Spleen (tissue), 7 donors: ENCODE measurements around the gene ARL13A.

Experiments used
- POLR2A ChIP-seq, 3 donors: fragments of 450-650 bp; IDR thresholded peaks; one replicate each; pipeline ENCODE4 v1.5.1; 2017; ENCODE audit warnings: antibody characterized with exemption in 3 of 3, mild to moderate bottlenecking in 1 of 3
- POLR2AphosphoS5 ChIP-seq, 3 donors: sonication (generic); formaldehyde crosslinking; IDR thresholded peaks; one replicate each; pipeline ENCODE4 v1.5.1; 2017; ENCODE audit warnings: antibody characterized with exemption in 3 of 3
- TF ChIP-seq, protein P1 (sequence below), 11 experiments: fragments of 200-600 bp in 7 of 11; fragments of 450-650 bp in 4 of 11; sonication (generic) in 4 of 11; IDR thresholded peaks in 8 of 11; conservative IDR thresholded peaks in 3 of 11; 1 replicate in 7 of 11; 2 replicates in 4 of 11; pipeline versions ENCODE4 v1.4.0 to v1.8.0; 2016 to 2021; ENCODE audit warnings: antibody characterized with exemption in 11 of 11, inconsistent platforms in 4 of 11, mild to moderate bottlenecking in 1 of 11
- donor health status: DM: no; HTN: no; CAD: no; lungs with moderate emphysema.
- donor health status: DM: no; HTN: no; CAD: no.
- donor health status: DM: no; HTN: no; CAD: no.

DNA sequence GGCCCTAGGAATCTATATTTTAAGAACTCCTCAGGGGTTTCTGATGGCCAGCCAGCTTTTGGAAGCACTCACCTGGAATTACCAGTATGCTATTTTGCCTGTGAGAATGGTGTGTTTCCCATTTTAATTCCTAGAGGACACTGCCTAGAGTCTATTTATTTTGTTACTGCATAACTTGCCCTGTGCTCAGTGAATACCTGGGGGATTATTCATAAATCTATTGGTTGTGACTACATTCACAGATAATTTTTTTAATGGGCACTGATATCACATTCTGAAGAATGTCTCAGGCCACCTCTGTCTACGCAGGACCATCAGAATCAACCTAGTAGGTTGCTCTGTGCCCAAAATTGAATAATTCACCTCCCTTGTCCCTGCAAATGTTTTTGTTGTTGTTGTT, 6.7 kb downstream of the ARL13A start:
- TF ChIP-seq, protein P1, sequence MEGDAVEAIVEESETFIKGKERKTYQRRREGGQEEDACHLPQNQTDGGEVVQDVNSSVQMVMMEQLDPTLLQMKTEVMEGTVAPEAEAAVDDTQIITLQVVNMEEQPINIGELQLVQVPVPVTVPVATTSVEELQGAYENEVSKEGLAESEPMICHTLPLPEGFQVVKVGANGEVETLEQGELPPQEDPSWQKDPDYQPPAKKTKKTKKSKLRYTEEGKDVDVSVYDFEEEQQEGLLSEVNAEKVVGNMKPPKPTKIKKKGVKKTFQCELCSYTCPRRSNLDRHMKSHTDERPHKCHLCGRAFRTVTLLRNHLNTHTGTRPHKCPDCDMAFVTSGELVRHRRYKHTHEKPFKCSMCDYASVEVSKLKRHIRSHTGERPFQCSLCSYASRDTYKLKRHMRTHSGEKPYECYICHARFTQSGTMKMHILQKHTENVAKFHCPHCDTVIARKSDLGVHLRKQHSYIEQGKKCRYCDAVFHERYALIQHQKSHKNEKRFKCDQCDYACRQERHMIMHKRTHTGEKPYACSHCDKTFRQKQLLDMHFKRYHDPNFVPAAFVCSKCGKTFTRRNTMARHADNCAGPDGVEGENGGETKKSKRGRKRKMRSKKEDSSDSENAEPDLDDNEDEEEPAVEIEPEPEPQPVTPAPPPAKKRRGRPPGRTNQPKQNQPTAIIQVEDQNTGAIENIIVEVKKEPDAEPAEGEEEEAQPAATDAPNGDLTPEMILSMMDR (IDR thresholded peaks at IDR 0.05 in 8 of 11, conservative IDR thresholded peaks at IDR 0.05 in 3 of 11) = no peak
- no peak for TF ChIP-seq POLR2AphosphoS5 (IDR thresholded peaks at IDR 0.05)
- TF ChIP-seq POLR2A (IDR thresholded peaks at IDR 0.05) = no peak
